Gastroesophageal sphincter (tissue), 3 donors: ENCODE measurements around the gene MED23.

Source experiments
- CTCF ChIP-seq, 4 experiments: fragments of 200-600 bp in 2 of 4; fragments of 450-650 bp in 2 of 4; sonication (generic) in 1 of 4; IDR thresholded peaks; one replicate each; pipeline ENCODE4 v1.5.1; 2017 to 2019; ENCODE audit warnings: antibody characterized with exemption in 4 of 4, mild to moderate bottlenecking in 2 of 4, moderate library complexity in 2 of 4
- EP300 ChIP-seq: sonication (generic); formaldehyde crosslinking; IDR thresholded peaks from one replicate; pipeline ENCODE4 v1.6.1; 2017; ENCODE audit warnings: antibody characterized with exemption, mild to moderate bottlenecking
- POLR2A ChIP-seq, 2 donors: fragments of 450-650 bp; IDR thresholded peaks; one replicate each; pipeline ENCODE4 v1.6.1; 2017; ENCODE audit warnings: antibody characterized with exemption in 2 of 2, mild to moderate bottlenecking in 2 of 2, moderate library complexity in 1 of 2
- POLR2AphosphoS5 ChIP-seq: sonication (generic); formaldehyde crosslinking; IDR thresholded peaks from one replicate; pipeline ENCODE4 v1.6.1; 2017; ENCODE audit warnings: antibody characterized with exemption

GRCh38 chr6:131523988-131524673 lies 103.9 kb downstream of the MED23 start:
- TF ChIP-seq EP300: no peak
- TF ChIP-seq POLR2A (IDR thresholded peaks at IDR 0.05): no peak
- TF ChIP-seq POLR2AphosphoS5: no peak
- TF ChIP-seq CTCF (IDR thresholded peaks at IDR 0.05): no peak
